ENCODE data around the gene THAP3. TPM values are rescaled to one million over a fixed set of nuclear protein-coding genes. Genes with fewer than 3 reads are reported as not detected.

Gene THAP3
- total RNA-seq, 2 experiments from 2014 or later = 15.2 to 18.7 TPM

- CTCF ChIA-PET = interaction anchor here (1.0 to 5.3 kb wide), 8 partner anchors 10 to 48 kb away, joined by 3 to 22 read pairs (median 4); partner anchors contain the start of genes NOL9, TAS1R1, THAP3 and ZBTB48
- DNase-seq (peak; percentile 65 to 93 (median 84)), ATAC-seq (ENCODE audit: poor library complexity) (peak; percentile 48)
- no peak for TF ChIP-seq CTCF (IDR thresholded peaks at IDR 0.05)
- no peaks in the 10 kb centered on the region for H3K27me3 ChIP-seq (ENCODE audit: control insufficient read depth in 1 of 2, insufficient read depth in 2 of 2, low read length in 2 of 2)
- no peaks in the 10 kb centered on the region for H3K9me3 Mint-ChIP-seq
- no peaks in the 10 kb centered on the region for H3K9me3 ChIP-seq (ENCODE audit: control insufficient read depth in 1 of 2, insufficient read depth in 1 of 2, low read length in 2 of 2)
- no peaks in the 10 kb centered on the region for H3K27me3 Mint-ChIP-seq
- H3K4me1 Mint-ChIP-seq (ENCODE audit: low read depth) = peaks cover 36% of the 10 kb centered on the region
- intact Hi-C loops (cut with DNase I, micrococcal nuclease) = loop anchor here (1.0 to 10.0 kb wide), 7 partner anchors 11 to 99 kb away; partner anchors contain the start of genes PHF13 (in 2 of the 2), DNAJC11 (in 1 of the 2), NOL9 (in 1 of the 2) and TAS1R1 (in 1 of the 2)
- peaks cover 12% of the 10 kb centered on the region for H3K36me3 ChIP-seq (ENCODE audit: insufficient read depth, low read length)
- H3K4me1 ChIP-seq (ENCODE audit: insufficient read depth, low read length) = peaks cover 54% of the 10 kb centered on the region
- H3K27ac Mint-ChIP-seq = peak within 1 kb of the TSS; percentile 100
- POLR2A ChIA-PET = interaction anchor here (0.7 to 6.3 kb wide), 23 partner anchors 9 to 404 kb away, joined by 3 to 139 read pairs (median 6); partner anchors contain the start of genes ACOT7, CAMTA1, NOL9 and PHF13
- H3K4me3 ChIP-seq (ENCODE audit: low read length) = peak within 1 kb of the TSS; percentile 95
- H3K27ac ChIP-seq (ENCODE audit: low read depth in 1 of 2, low read length in 2 of 2) = peak within 1 kb of the TSS; percentile 80 to 95
- H3K4me3 Mint-ChIP-seq = peak within 1 kb of the TSS; percentile 100
- H3K36me3 Mint-ChIP-seq (ENCODE audit: low read depth) = peaks cover 33% of the 10 kb centered on the region
Measured at GRCh38 chr1:6602669-6603237, 21.9 kb upstream of the THAP3 start, which contains the start of gene KLHL21. Gene KLHL21, minus strand, starts transcription at chr1:6602869. Its CDS starts 52 bp downstream, at chr1:6602817.

GRCh38 chr1:6603238-6603914, 21.3 kb upstream of the THAP3 start:
- Mint-ChIP-seq H3K9me3 (no peaks in the 10 kb centered on the region), H3K36me3 (ENCODE audit: low read depth) (peaks cover 32% of the 10 kb centered on the region), H3K4me1 (ENCODE audit: low read depth) (peaks cover 36% of the 10 kb centered on the region), H3K27ac (peak overlapping the region; percentile 100), H3K4me3 (peak overlapping the region; percentile 93), H3K27me3 (no peaks in the 10 kb centered on the region)
- peak overlapping the region; percentile 95 for H3K4me3 ChIP-seq (ENCODE audit: low read length)
- DNase-seq (peak; percentile 43 to 83 (median 57)), ATAC-seq (ENCODE audit: poor library complexity) (peak; percentile 45)
- no peaks in the 10 kb centered on the region for H3K27me3 ChIP-seq (ENCODE audit: control insufficient read depth in 1 of 2, insufficient read depth in 2 of 2, low read length in 2 of 2)
- H3K4me1 ChIP-seq (ENCODE audit: insufficient read depth, low read length) = peaks cover 50% of the 10 kb centered on the region
- intact Hi-C loops (cut with DNase I, micrococcal nuclease) = loop anchor here (1.0 to 10.0 kb wide), 7 partner anchors 10 to 98 kb away; partner anchors contain the start of genes PHF13 (in 2 of the 2), DNAJC11 (in 1 of the 2), NOL9 (in 1 of the 2) and TAS1R1 (in 1 of the 2)
- H3K9me3 ChIP-seq (ENCODE audit: control insufficient read depth in 1 of 2, insufficient read depth in 1 of 2, low read length in 2 of 2) = no peaks in the 10 kb centered on the region
- peak overlapping the region; percentile 80 to 95 for H3K27ac ChIP-seq (ENCODE audit: low read depth in 1 of 2, low read length in 2 of 2)
- H3K36me3 ChIP-seq (ENCODE audit: insufficient read depth, low read length) = peaks cover 6% of the 10 kb centered on the region
- TF ChIP-seq CTCF (IDR thresholded peaks at IDR 0.05) = no peak
- ChIA-PET CTCF (interaction anchor here (0.6 to 5.3 kb wide), 7 partner anchors 9 to 49 kb away, joined by 3 to 22 read pairs (median 4); partner anchors contain the start of genes NOL9, TAS1R1 and THAP3), POLR2A (interaction anchor here (0.7 to 6.3 kb wide), 16 partner anchors 8 to 245 kb away, joined by 3 to 139 read pairs (median 8); partner anchors contain the start of genes ACOT7, CAMTA1, NOL9 and PHF13)

GRCh38 chr1:6603915-6604558, 20.6 kb upstream of the THAP3 start:
- no peaks in the 10 kb centered on the region for H3K9me3 ChIP-seq (ENCODE audit: control insufficient read depth in 1 of 2, insufficient read depth in 1 of 2, low read length in 2 of 2)
- DNase-seq (peak in 6 of 14 experiments; percentile 16 to 51 (median 26)), ATAC-seq (ENCODE audit: poor library complexity) (no peak)
- ChIA-PET POLR2A (interaction anchor here (1.1 to 6.3 kb wide), 11 partner anchors 8 to 210 kb away, joined by 4 to 139 read pairs (median 20); partner anchors contain the start of genes ACOT7, CAMTA1, NOL9 and PHF13), CTCF (interaction anchor here (0.6 to 2.3 kb wide), 5 partner anchors 8 to 50 kb away, joined by 3 to 8 read pairs (median 3); partner anchors contain the start of gene NOL9)
- peak overlapping the region; percentile 95 for H3K4me3 ChIP-seq (ENCODE audit: low read length)
- H3K4me1 Mint-ChIP-seq (ENCODE audit: low read depth) = peaks cover 35% of the 10 kb centered on the region
- no peak for TF ChIP-seq CTCF (IDR thresholded peaks at IDR 0.05)
- peak overlapping the region; percentile 80 to 95 for H3K27ac ChIP-seq (ENCODE audit: low read depth in 1 of 2, low read length in 2 of 2)
- H3K4me3 Mint-ChIP-seq = peak overlapping the region; percentile 93
- H3K36me3 Mint-ChIP-seq (ENCODE audit: low read depth) = peaks cover 32% of the 10 kb centered on the region
- intact Hi-C loops (cut with DNase I, micrococcal nuclease) = loop anchor here (1.0 to 10.0 kb wide), 7 partner anchors 9 to 97 kb away; partner anchors contain the start of genes PHF13 (in 2 of the 2), DNAJC11 (in 1 of the 2), NOL9 (in 1 of the 2) and TAS1R1 (in 1 of the 2)
- peaks cover 43% of the 10 kb centered on the region for H3K4me1 ChIP-seq (ENCODE audit: insufficient read depth, low read length)
- H3K36me3 ChIP-seq (ENCODE audit: insufficient read depth, low read length) = peaks cover under 1% of the 10 kb centered on the region
- H3K27me3 ChIP-seq (ENCODE audit: control insufficient read depth in 1 of 2, insufficient read depth in 2 of 2, low read length in 2 of 2) = no peaks in the 10 kb centered on the region
- no peaks in the 10 kb centered on the region for H3K9me3 Mint-ChIP-seq
- H3K27me3 Mint-ChIP-seq = no peaks in the 10 kb centered on the region
- H3K27ac Mint-ChIP-seq = peak overlapping the region; percentile 100
